HL-60 (cell line): Measurements from ENCODE around the gene LCE6A.

Experiments
- GABPA ChIP-seq: IDR thresholded peaks from 2 replicates; pipeline ENCODE4 v1.6.1; 2012; ENCODE audit warnings: low read depth
- POLR2AphosphoS5 ChIP-seq: IDR thresholded peaks from 2 replicates; pipeline ENCODE4 v1.6.1; 2012; ENCODE audit warnings: low read depth
- SPI1 ChIP-seq: IDR thresholded peaks from 2 replicates; pipeline ENCODE4 v1.6.1; 2012; ENCODE audit warnings: low read depth, mild to moderate bottlenecking, borderline replicate concordance
- TF ChIP-seq, protein P1 (sequence below): IDR thresholded peaks from one replicate; pipeline ENCODE4 v1.5.1; 2011; ENCODE audit warnings: low read length, control low read depth, inconsistent platforms; ENCODE audit not compliant: insufficient read depth
- TF ChIP-seq, protein P2 (sequence below): IDR thresholded peaks from 2 replicates; pipeline ENCODE4 v1.6.1; 2012; ENCODE audit warnings: low read depth; ENCODE audit not compliant: insufficient replicate concordance

GRCh38 chr1:152870831-152871730 is 28.4 kb downstream of the LCE6A start:
- TF ChIP-seq, protein P1, sequence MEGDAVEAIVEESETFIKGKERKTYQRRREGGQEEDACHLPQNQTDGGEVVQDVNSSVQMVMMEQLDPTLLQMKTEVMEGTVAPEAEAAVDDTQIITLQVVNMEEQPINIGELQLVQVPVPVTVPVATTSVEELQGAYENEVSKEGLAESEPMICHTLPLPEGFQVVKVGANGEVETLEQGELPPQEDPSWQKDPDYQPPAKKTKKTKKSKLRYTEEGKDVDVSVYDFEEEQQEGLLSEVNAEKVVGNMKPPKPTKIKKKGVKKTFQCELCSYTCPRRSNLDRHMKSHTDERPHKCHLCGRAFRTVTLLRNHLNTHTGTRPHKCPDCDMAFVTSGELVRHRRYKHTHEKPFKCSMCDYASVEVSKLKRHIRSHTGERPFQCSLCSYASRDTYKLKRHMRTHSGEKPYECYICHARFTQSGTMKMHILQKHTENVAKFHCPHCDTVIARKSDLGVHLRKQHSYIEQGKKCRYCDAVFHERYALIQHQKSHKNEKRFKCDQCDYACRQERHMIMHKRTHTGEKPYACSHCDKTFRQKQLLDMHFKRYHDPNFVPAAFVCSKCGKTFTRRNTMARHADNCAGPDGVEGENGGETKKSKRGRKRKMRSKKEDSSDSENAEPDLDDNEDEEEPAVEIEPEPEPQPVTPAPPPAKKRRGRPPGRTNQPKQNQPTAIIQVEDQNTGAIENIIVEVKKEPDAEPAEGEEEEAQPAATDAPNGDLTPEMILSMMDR: peak; percentile 3
- TF ChIP-seq POLR2AphosphoS5 (no peak), GABPA (no peak), SPI1 (no peak)
- TF ChIP-seq, protein P2, sequence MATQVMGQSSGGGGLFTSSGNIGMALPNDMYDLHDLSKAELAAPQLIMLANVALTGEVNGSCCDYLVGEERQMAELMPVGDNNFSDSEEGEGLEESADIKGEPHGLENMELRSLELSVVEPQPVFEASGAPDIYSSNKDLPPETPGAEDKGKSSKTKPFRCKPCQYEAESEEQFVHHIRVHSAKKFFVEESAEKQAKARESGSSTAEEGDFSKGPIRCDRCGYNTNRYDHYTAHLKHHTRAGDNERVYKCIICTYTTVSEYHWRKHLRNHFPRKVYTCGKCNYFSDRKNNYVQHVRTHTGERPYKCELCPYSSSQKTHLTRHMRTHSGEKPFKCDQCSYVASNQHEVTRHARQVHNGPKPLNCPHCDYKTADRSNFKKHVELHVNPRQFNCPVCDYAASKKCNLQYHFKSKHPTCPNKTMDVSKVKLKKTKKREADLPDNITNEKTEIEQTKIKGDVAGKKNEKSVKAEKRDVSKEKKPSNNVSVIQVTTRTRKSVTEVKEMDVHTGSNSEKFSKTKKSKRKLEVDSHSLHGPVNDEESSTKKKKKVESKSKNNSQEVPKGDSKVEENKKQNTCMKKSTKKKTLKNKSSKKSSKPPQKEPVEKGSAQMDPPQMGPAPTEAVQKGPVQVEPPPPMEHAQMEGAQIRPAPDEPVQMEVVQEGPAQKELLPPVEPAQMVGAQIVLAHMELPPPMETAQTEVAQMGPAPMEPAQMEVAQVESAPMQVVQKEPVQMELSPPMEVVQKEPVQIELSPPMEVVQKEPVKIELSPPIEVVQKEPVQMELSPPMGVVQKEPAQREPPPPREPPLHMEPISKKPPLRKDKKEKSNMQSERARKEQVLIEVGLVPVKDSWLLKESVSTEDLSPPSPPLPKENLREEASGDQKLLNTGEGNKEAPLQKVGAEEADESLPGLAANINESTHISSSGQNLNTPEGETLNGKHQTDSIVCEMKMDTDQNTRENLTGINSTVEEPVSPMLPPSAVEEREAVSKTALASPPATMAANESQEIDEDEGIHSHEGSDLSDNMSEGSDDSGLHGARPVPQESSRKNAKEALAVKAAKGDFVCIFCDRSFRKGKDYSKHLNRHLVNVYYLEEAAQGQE: no peak
